ENCODE data around the gene SENP1. TPM values are rescaled to one million over a fixed set of nuclear protein-coding genes. Genes with fewer than 3 reads are reported as not detected.

Gene SENP1
- total RNA-seq, 1 experiment from 2014 or later, result 28.8 TPM

- H3K9me3 Mint-ChIP-seq, result no peaks in the 10 kb centered on the region
- Histone ChIP-seq H3K79me1 (ENCODE audit: insufficient read depth, low read depth, low read length, poor library complexity, severe bottlenecking) (no peaks in the 10 kb centered on the region), H3K27ac (ENCODE audit: insufficient read length, low read depth, low read length) (no peak overlapping the region), H3K9me3 (ENCODE audit: control insufficient read depth, low read depth, low read length) (no peaks in the 10 kb centered on the region), H4K5ac (ENCODE audit: insufficient read length, low read depth, low read length) (no peak overlapping the region), H3K18ac (ENCODE audit: insufficient read length, low read depth, low read length) (no peak overlapping the region), H3K4ac (ENCODE audit: low read depth, low read length) (no peak overlapping the region), H3K9ac (ENCODE audit: extremely low read depth, insufficient read length, low read length) (no peak overlapping the region), H3K14ac (ENCODE audit: insufficient read depth, low read length) (no peak overlapping the region), H3K56ac (ENCODE audit: insufficient read length, low read depth, low read length) (no peak overlapping the region), H4K8ac (replicated peaks; ENCODE audit: insufficient read length, low read depth, low read length) (no peak overlapping the region), H3K23ac (ENCODE audit: insufficient read length, low read depth, low read length) (no peak overlapping the region), H3K4me2 (ENCODE audit: insufficient read depth, insufficient read length, low read length) (no peak overlapping the region), H2BK12ac (ENCODE audit: insufficient read length, low read depth, low read length) (no peak overlapping the region), H2BK5ac (ENCODE audit: insufficient read length, low read length) (no peak overlapping the region), H3K23me2 (ENCODE audit: insufficient read length, low read depth, low read length, poor library complexity, severe bottlenecking) (no peaks in the 10 kb centered on the region), H4K91ac (ENCODE audit: insufficient read length, low read depth, low read length) (no peak overlapping the region), H2BK15ac (ENCODE audit: low read depth, low read length) (no peak overlapping the region), H2BK120ac (ENCODE audit: low read depth, low read length, poor library complexity, severe bottlenecking) (no peak overlapping the region), H3K4me1 (ENCODE audit: insufficient read depth, low read length) (no peaks in the 10 kb centered on the region), H2AFZ (ENCODE audit: low read length) (no peak overlapping the region), H3K27me3 (ENCODE audit: insufficient read depth, low read length) (no peaks in the 10 kb centered on the region), H2BK20ac (ENCODE audit: low read depth, low read length, poor library complexity, severe bottlenecking) (no peak overlapping the region), H3K79me2 (ENCODE audit: insufficient read depth, low read length) (no peaks in the 10 kb centered on the region), H3T11ph (ENCODE audit: low read length) (no peak overlapping the region), H2AK5ac (ENCODE audit: insufficient read length, low read length) (no peak overlapping the region), H4K20me1 (ENCODE audit: control insufficient read depth, insufficient read depth, insufficient read length) (no peaks in the 10 kb centered on the region)
- no peak for TF ChIP-seq CTCF (conservative IDR thresholded peaks at IDR 0.05)
- no peak for DNase-seq
- H3K27me3 Mint-ChIP-seq (ENCODE audit: low read depth), result no peaks in the 10 kb centered on the region
- no peaks in the 10 kb centered on the region for H3K4me1 Mint-ChIP-seq
- H3K36me3 Mint-ChIP-seq (ENCODE audit: insufficient read depth in 1 of 3, low read depth in 3 of 3), result peaks cover 8 to 47% (median 35%) of the 10 kb centered on the region in 3 experiments; a peak in 5 of 7 replicates
- no peak overlapping the region for H3K27ac Mint-ChIP-seq
- no CpG with 5 or more reads among the region's 2 CpGs for WGBS (ENCODE audit: extremely low coverage, insufficient read length, low lambda C conversion rate)
- no peak overlapping the region for H3K4me3 Mint-ChIP-seq
Observed at GRCh38 chr12:48071808-48072207, 34.1 kb downstream of the SENP1 start.
